Spleen (tissue), 7 donors: ENCODE measurements around the gene TANGO6.

ENCODE experiments used
- CTCF ChIP-seq, 11 experiments: fragments of 200-600 bp in 7 of 11; fragments of 450-650 bp in 4 of 11; sonication (generic) in 4 of 11; IDR thresholded peaks in 8 of 11; conservative IDR thresholded peaks in 3 of 11; 1 replicate in 7 of 11; 2 replicates in 4 of 11; pipeline versions ENCODE4 v1.4.0 to v1.8.0; 2016 to 2021; ENCODE audit warnings: antibody characterized with exemption in 11 of 11, inconsistent platforms in 4 of 11, mild to moderate bottlenecking in 1 of 11
- POLR2A ChIP-seq, 3 donors: fragments of 450-650 bp; IDR thresholded peaks; one replicate each; pipeline ENCODE4 v1.5.1; 2017; ENCODE audit warnings: antibody characterized with exemption in 3 of 3, mild to moderate bottlenecking in 1 of 3
- POLR2AphosphoS5 ChIP-seq, 3 donors: sonication (generic); formaldehyde crosslinking; IDR thresholded peaks; one replicate each; pipeline ENCODE4 v1.5.1; 2017; ENCODE audit warnings: antibody characterized with exemption in 3 of 3
- donor health status: DM: no; HTN: no; CAD: no; lungs with moderate emphysema.
- donor health status: DM: no; HTN: no; CAD: no.
- donor health status: DM: no; HTN: no; CAD: no.

- TF ChIP-seq CTCF (IDR thresholded peaks at IDR 0.05 in 8 of 11, conservative IDR thresholded peaks at IDR 0.05 in 3 of 11) (no peak), POLR2A (IDR thresholded peaks at IDR 0.05) (no peak), POLR2AphosphoS5 (IDR thresholded peaks at IDR 0.05) (no peak)
These were observed 54.7 kb downstream of the TANGO6 start for GRCh38 chr16:68898026-68898425.
